ENCODE data around the gene TRIM31.

DNA sequence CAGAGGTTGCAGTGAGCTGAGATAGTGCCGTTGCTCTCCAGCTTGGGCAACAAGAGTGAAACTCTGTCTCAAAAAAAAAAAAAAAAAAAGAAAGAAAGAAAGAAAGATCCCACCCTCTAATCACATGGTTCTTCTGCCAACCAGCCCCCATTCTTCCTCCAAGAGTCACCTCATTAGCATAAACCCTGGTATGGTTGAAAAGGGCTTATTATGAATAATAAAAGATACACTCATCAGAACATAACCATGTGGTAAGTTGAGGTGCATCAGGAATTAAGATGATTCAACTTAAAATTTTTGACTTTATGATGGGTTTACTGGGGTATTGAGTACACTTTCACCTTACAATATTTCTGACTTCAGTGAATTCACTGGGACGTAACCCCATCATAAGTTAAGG is 22.3 kb upstream of the TRIM31 start:
- no peak for TF ChIP-seq POLR2A (IDR thresholded peaks at IDR 0.05)
- TF ChIP-seq CTCF (IDR thresholded peaks at IDR 0.05), result no peak

Data from adrenal gland (tissue), 5 donors.